ENCODE measurements around the gene ANKRD65.
"Not testable (repeated sequence)": the region's sequence is repeated elsewhere in the genome, so short reads cannot be mapped to it uniquely, and the experiment has no call there.

ANKRD65 gene

GRCh38 chr1:1421147-1421906 lies at the start of gene ANKRD65:
ANKRD65 (minus strand) TSS chr1:1421276; CDS start chr1:1421005, 271 bp downstream.
- DNase-seq (ENCODE audit: low read depth) = no peak

GRCh38 chr1:1468196-1468985 lies 47.3 kb upstream of the ANKRD65 start:
- not testable (repeated sequence) for DNase-seq (ENCODE audit: low read depth)

DNA sequence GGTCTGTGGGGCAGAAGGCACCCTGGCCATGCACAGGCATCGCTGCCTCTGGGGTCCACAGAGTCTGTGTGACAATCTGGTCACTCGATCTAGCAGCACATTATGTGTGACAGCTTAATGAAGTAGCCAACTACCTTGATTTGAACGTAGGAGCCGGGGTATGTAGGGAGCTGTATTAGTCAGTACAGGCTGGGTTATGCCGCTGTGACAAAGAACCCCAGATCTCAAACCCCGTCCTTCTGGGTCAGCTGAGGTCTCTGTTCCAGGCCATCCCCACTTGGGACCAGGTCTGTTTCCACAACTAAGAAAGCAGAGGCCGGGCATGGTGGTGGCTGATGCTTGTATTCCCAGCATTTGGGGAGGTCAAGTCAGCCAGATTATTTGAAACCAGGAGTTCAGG lies 42.2 kb upstream of the ANKRD65 start:
- no peak for DNase-seq (ENCODE audit: low read depth)

DNA sequence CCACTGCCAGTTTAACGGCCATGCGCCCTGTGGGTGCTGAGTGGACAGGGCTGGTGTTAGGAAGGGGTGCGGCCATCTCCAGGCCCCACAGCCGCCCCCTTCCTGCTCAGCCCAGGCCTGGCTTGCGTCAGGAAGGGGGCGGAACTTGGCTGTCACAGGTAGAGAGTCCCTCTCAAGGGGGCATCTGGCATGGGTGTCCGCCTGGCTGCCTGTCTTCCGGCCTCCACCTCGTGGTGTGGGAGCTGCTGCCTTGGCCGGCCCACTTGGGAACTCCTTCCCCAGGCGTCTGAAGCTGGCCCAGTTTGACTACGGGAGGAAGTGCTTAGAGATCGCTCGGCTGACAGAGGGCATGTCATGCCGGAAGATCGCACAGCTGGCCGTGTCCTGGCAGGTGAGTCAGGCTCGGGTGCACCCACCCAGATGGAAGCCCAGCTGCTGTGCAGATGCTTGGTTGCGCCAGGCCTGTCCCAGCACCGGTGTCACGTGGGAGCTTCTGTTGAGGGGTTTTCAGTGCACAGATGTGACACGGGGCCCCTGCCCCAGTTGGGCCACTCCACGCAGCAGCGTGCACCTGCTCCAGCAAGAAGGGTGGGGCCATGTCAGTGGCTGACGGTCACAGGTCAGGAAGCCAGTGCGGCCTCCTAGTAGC lies 41.4 kb upstream of the ANKRD65 start:
- DNase-seq (ENCODE audit: low read depth) = no peak

- no peak for DNase-seq (ENCODE audit: low read depth)
Measured at GRCh38 chr1:1461721-1462317, 40.7 kb upstream of the ANKRD65 start.

GRCh38 chr1:1460540-1461130 lies 39.6 kb upstream of the ANKRD65 start:
- no peak for DNase-seq (ENCODE audit: low read depth)

GRCh38 chr1:1459711-1460110 lies 38.6 kb upstream of the ANKRD65 start:
- not testable (repeated sequence) for DNase-seq (ENCODE audit: low read depth)

DNA sequence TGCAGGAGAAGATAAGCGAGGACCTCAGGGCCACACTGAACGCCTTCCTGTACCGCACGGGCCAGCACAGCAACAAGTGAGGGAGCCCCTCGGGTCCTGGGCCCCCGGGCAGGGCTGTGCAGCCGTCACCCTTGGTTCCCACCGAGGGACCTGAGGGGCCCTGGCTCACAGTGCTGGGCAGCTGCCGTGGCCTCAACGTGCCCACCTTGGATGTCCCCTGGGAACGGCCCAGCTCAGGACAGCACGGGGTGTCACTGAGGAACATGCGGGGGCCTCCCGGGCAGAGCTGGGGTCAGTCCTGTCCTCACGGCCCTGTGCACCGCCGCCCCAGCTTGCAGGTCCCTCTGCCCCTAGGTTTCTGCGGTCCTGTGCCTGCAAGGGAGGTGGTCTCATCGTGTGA lies 38.1 kb upstream of the ANKRD65 start:
- not testable (repeated sequence) for DNase-seq (ENCODE audit: low read depth)

GRCh38 chr1:1456683-1457255 lies 35.7 kb upstream of the ANKRD65 start:
- not testable (repeated sequence) for DNase-seq (ENCODE audit: low read depth)

GRCh38 chr1:1455934-1456333 lies 34.9 kb upstream of the ANKRD65 start:
- not testable (repeated sequence) for DNase-seq (ENCODE audit: low read depth)

GRCh38 chr1:1455366-1455884 lies 34.3 kb upstream of the ANKRD65 start:
- DNase-seq (ENCODE audit: low read depth) = no peak

GRCh38 chr1:1454286-1455056 lies 33.4 kb upstream of the ANKRD65 start:
- not testable (repeated sequence) for DNase-seq (ENCODE audit: low read depth)

- no peak for DNase-seq (ENCODE audit: low read depth)
Measured at GRCh38 chr1:1452882-1453281, 31.8 kb upstream of the ANKRD65 start.

GRCh38 chr1:1452365-1452739 lies 31.3 kb upstream of the ANKRD65 start:
- not testable (repeated sequence) for DNase-seq (ENCODE audit: low read depth)

DNA sequence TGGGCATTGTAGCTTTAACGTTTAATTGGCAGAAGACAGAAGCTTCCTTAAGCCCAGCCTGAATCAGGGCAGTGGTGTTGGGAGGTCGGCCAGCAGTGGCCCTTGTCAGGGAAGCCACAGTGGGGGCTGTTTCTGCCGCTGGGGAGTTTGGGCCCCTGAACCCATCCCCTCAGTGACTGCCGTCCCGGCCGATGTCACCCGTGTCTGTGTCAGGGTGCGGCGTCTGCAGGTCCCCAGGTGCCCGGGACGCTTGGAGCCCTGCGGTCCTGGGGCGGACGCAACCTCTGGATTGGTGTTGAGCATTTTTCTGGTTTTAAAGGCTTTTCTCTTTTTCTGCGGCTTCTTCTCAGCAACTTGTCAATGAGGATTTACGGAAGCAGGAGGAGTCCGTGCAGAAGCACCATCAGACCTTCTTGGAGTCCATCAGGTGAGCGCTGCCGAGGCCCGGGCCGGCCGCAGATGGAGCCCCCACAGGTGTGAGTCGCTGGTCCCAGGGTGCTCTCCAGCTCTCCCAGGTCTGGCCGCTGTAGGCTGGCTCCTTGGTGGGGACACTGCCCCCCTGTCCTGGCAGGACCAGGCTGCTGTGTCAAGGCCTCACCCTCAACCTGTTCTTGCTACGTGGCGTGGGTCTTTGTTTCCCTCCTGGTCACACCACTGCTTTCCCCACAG lies 30.8 kb upstream of the ANKRD65 start:
- DNase-seq (ENCODE audit: low read depth) = no peak

- not testable (repeated sequence) for DNase-seq (ENCODE audit: low read depth)
Measured at GRCh38 chr1:1450616-1451015, 29.5 kb upstream of the ANKRD65 start.

- DNase-seq (ENCODE audit: low read depth) = no peak
Measured at GRCh38 chr1:1449099-1449739, 28.1 kb upstream of the ANKRD65 start, which contains the start of gene ATAD3C. ATAD3C (plus strand) TSS chr1:1449689; CDS start chr1:1450684, 995 bp downstream.

DNA sequence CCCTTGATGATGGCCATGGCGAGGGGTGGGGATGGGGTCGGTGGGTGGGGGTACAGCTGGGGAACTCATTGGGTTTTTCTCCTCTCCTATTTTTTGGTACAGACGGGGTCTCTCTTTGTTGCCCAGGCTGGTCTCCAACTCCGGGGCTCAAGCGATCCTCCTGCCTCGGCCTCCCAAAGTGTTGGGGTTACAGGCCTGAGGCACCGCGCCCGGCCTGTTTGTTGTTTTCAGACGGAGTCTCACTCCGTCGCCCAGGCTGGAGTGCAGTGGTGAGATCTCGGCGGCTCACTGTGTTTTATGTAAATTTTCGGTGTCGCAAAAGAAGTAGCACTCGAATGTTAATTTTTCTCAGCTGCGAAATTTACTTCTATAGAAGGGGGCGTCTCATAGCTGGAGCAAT lies 25.6 kb upstream of the ANKRD65 start:
- not testable (repeated sequence) for DNase-seq (ENCODE audit: low read depth)

- DNase-seq (ENCODE audit: low read depth) = no peak
Measured at GRCh38 chr1:1442069-1442770, 21.1 kb upstream of the ANKRD65 start.
